GM12873 (cell line): Measurements from ENCODE around the gene CCR6.

Experiments used
- TF ChIP-seq, protein P1 (sequence below): IDR thresholded peaks from 2 replicates; pipeline ENCODE4 v1.5.1; 2012; ENCODE audit warnings: low read depth, mild to moderate bottlenecking, moderate library complexity, low read length, control low read depth; ENCODE audit not compliant: insufficient read depth; ENCODE audit errors: missing control alignments

CCR6 gene

DNA sequence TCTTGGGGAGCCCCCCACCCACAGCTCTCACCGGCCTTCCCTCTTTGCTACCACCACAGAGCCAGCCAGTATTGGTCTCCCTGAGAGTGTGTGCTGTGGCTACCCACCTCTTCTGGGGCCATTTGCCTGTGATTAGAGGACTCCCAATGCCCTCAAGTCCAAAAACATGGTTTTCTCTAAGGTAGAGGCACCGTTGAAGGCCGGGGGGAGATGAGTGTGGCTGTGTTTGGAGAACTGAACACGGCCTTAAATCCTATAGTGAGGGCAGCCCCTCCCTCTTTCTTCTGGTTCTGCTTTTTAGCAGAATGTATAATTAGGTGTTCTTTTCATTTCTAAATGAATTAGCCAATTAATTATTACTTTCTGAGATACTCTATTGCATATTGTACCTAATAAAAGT is 2.5 kb downstream of the CCR6 start:
- TF ChIP-seq, protein P1, sequence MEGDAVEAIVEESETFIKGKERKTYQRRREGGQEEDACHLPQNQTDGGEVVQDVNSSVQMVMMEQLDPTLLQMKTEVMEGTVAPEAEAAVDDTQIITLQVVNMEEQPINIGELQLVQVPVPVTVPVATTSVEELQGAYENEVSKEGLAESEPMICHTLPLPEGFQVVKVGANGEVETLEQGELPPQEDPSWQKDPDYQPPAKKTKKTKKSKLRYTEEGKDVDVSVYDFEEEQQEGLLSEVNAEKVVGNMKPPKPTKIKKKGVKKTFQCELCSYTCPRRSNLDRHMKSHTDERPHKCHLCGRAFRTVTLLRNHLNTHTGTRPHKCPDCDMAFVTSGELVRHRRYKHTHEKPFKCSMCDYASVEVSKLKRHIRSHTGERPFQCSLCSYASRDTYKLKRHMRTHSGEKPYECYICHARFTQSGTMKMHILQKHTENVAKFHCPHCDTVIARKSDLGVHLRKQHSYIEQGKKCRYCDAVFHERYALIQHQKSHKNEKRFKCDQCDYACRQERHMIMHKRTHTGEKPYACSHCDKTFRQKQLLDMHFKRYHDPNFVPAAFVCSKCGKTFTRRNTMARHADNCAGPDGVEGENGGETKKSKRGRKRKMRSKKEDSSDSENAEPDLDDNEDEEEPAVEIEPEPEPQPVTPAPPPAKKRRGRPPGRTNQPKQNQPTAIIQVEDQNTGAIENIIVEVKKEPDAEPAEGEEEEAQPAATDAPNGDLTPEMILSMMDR, result no peak

DNA sequence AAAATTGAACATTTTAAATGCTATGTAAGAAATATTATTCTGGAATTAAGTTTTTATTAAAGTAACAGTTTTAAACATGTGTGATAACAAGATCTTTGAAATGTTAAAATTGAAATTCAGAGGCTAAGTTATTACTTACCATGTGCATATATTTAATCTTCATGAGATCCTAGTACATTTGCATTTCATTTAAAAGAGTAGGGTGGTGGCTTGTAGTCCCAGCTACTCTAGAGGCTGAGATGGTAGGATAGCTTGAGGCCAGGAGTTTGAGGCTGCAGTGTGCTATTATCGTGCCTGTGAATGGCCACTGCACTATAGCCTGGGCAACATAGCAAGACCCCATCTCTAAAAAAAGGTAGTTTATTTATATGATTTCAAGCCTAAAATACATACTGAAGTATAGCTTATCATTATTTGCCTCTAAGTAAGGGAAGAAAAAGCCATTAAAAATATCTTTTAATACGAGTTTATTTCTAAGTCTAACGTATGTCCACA is 3.0 kb downstream of the CCR6 start:
- TF ChIP-seq, protein P1, result no peak

DNA sequence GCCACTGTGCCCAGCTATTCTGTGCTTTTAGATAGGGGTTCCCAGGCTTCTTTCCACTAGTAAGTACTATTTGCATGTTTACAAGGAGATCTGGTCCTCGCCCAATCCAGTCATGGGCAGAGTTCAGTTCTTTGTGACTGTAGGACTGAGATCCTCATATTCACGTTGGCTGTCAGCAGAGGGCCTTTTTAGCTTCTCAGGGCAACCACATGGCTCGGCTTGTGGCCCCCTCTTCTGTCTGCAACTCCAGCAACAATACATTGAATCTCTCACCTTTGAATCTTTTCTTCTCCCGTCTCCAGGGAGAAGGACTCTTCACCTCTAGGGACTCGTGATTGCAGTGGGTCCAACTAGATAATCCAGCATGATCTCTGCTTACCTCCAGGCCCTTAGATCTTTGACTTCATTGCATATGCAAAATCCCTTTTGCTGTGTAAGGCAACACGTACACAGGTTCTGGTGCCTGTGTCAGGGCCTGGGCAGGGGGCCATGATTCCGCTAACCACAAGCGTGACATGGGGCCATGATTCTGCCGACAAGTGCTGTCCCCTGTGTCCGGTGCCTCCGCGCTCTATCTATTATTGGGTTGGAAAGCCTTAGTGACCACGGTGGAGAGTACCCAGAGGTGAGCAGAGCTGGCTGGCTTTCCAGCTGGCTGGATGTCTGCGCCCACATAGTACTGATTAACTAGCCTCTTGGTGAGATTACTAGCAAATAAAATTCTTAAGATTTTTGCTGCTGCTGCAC is 5.1 kb downstream of the CCR6 start:
- TF ChIP-seq, protein P1, result no peak

DNA sequence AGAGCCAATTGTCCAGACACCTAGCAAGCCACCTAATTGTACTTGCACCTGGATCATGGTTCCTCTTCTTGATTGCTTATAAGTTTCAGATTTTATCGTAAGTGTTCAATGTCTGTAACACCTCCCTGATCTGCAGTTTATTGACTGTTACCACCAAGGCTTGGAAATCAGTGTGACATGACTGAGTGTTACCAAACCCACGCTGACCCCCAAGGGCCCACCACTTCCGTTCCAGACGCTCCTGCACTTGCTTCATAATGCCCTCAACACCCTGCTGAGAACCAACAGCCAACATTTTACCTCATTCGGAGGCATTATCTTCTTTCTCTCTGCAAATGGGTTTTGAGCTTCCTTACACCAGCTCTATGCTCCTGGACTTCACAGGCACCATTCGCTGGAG is 6.3 kb downstream of the CCR6 start:
- TF ChIP-seq, protein P1, result no peak

DNA sequence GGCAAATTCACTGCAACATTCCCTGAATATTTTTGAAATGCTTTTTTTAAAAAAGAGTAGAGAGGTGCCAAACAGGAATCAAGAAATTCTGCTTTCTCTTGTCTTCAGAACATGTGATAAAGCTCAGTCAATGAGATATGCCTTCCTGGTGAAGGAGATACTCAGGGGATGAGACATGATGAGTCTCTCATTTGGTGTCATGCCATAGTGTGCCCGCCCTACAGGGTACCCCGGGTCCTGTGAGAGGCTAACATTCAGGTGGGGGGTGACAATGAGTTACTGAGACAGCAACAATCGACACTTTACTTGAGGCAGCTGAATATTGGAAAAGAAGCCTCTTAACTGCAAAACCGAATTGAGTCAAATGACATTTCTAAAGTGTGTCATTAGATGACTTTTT is 6.7 kb downstream of the CCR6 start:
- TF ChIP-seq, protein P1, result no peak

DNA sequence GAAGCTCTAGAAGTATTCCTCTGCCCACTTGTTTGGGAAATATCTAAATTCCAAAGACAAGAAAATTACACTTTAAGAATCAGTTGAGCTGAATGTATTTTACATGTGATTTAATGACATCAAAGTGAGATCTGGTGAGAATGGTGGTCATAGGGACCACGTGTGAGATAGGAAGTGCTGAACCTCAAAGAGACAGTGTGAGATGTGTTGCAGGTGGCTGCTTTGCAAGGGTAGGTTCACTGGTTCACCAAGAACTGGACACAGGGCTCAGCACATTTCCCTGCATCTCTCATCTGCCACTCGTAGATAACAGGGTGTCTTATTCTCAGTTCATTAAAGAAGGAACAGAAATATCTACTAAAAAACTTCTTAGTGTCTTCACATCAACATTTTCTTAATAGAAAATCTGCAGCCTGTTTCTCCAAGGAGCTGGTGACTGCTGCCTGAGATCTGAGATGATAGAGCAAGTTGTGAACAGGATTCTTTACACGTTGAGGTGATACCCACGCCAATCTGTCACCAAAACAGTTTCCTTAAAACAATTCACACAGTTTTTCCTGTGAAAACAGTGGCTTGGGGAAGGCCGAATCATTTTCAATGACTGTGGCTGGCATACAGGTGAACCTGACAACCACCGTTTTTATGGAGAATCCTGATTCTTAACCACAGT is 7.2 kb downstream of the CCR6 start:
- TF ChIP-seq, protein P1, result no peak
